Jurkat, Clone E6-1 (cell line): ENCODE data around the gene JPH2.

Source experiments
- DNase-seq: peaks from one replicate; pipeline ENCODE4 v3.0.0-alpha.2; 2011; ENCODE audit warnings: low read depth, low spot score
- H3K4me3 ChIP-seq: 2 replicates; pipeline ENCODE4 v1.5.1; 2011; ENCODE audit warnings: mild to moderate bottlenecking, low read length, control low read depth, moderate library complexity

The JPH2 gene

DNA sequence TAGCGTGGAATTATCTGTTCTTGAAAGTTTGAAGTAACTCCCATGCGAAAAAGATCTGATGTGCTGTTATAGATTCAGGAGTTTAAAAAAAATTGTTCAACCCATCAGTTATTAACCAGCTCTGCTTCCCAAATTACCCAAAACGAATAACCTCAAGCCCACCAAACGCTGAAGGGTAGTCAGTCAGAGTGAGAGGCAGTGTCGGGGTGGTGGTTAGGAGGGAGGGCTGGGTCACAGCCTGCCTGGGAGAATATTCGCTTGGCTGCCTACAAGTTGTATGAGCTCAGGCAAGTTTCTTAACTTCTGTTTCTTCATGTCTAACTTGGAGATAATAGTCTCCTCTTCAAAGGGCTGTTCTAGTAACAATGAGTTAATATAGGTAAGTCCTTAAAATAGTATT, 114.6 kb downstream of the JPH2 start:
- no peak overlapping the region for H3K4me3 ChIP-seq
- no peak for DNase-seq

DNA sequence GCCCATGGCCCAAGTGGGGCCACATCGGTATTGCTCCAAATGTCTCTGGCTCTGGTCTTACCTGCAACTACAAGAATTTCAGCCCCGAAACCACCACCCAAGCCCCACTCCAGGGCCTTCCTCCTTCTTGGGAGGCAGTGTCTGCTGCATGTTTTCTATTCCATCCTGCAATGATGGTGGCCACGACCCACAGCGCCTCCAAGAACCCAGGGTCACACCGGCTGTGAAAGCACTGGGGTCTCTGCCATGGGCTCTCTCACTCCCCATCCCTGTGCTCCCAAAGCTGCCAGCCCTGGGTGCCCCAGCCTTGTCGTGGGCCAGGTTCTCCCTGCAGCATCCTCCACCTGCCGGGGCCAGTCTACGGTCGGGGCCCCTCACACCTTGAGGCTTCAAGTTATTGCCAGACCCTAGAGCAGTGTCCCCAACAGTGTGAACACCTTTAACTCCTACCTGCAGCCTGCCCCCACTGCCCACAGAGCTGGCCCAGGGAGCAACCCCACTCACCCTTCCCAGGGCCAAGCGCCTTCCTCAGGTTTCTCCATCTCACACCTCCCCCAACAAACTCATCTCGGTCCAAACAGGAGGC, 115.4 kb downstream of the JPH2 start:
- no peak overlapping the region for H3K4me3 ChIP-seq
- DNase-seq = no peak

DNA sequence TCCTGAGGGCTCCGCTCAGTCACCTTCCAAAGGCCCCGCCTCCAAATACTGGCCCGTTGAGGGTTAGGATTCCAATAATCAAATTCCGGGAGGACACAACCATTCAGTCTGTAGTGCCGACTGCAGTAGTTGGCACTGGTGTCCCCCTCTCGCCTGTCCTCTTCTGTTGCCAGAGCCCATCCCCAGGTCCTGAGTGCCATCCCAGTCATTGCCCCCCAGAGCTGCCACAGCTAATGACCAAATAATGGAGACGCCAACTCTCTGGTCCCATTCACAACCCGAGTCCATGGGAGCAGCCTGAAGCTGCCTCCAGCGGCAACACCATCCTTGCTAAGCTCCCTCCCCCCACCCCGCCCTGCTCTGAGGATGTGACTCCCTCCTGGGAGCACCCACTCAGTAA, 115.9 kb downstream of the JPH2 start:
- no peak for DNase-seq
- no peak overlapping the region for H3K4me3 ChIP-seq

DNA sequence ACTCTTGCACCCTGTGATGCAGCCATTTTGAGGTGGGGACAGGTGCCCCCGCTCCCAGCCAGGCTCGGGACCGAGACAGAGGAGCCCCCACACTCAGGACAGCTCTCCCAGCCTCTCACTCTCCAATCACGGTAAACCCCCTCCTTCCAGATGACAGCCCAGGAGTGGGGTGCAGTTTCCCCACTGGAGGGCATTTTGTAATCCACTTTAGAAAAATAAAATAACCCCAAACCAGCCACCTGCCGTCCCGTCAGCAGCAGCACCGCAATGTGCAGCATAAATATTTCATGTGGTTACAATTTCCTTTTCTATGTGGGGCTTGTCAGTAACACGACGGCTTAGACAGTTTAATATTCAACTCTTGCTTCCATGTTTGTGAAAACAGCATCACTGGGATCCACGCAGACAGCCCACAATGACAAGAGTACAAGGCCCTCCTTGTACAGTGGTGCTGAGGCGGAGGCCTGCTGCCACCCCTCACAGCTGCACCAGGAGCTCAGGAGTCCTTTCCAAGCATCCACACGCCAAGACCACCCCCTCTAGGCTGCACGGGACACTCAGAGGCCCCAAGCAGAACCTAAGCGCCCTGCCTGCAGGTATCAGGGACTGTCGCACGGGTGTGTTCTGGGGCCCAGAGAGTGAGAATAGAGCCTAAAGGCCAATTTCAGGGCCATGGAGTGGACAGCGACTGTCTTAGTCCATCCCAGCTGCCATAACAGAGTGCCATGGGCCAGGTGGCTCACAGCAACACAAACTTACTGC, 116.7 kb downstream of the JPH2 start:
- H3K4me3 ChIP-seq = peak overlapping the region; percentile 46
- peak; percentile 91 for DNase-seq

DNA sequence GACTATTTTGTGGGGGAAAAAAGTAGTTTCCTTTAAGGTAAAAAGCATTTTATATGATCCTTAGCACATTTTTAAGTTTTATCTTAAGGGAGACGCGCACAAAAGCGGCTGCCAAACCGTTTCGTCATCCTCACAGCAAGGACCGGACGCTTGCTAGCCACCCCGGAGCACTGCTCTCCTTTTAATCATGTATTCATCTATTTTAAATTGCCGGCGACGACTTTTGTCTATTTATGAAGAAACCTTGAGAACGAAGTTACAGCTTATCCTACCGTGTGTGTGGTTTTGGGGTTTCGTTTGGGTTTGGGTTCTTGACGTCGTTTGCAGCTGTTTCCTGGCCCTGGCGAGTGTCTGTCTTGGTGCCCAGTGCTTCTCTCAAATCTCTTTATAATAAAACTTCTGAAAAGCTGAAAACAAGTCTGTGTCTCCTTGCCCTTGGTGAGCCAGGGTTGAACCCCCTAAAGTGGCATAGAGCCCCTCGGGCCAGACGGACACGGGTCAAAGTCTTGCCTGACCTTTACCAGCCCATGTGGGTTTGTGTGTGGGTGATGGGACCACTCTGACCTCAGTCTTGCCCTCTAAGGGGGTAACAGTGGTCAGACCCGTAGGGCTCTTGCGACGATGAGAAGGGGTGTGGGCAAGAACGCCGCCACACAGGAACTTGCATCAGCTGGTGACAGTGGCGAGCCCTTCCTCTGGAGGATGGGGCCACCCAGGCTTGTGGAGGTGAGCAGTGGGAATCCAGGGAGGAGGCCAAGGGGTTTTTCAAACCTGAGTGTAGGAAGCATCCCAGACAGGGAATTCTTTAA, 117.6 kb downstream of the JPH2 start:
- DNase-seq = peak; percentile 83
- peak overlapping the region; percentile 46 for H3K4me3 ChIP-seq

DNA sequence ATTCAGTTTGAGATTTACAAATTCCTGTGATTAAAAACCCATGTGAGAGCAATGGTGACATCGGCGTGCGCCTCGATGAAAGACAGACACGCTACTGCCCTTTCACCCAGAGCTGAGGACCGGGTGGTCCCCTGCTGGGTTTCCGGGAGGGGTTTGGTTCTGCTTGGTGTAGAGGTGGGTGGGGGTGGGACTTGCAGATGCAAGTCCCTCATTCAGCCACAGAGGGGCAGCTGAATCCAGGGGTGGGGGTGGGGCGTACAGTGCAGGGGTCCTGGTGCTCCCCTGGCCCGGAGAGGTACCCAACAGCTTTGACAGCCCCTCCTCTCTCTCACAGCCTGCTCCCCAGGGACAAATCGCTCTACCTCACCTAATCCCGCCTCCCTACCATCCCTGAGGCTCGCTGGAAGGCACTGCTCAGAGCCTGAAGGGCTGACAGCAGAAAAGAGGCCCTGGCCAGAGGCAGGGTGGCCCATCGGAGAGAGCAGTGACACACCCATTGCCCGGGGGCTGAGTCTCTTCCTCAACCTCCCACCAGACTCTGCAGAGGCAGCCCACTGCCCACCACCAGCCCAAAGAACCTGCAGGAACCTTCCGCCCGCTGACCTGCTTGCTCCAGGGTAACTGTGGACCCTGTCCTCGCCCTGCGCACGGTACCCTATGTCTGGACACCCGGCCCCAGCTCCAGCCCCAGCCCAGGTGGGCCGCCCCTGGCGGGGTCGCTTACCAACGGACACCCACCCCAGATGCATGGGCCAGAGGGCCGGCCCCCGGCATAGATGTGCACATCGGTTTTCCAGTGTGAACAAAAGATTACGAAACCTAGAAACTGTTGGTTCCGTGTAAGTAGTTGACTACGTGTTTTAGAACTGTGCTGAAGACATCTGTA, 118.4 kb downstream of the JPH2 start:
- DNase-seq = no peak
- H3K4me3 ChIP-seq = peak overlapping the region; percentile 46

DNA sequence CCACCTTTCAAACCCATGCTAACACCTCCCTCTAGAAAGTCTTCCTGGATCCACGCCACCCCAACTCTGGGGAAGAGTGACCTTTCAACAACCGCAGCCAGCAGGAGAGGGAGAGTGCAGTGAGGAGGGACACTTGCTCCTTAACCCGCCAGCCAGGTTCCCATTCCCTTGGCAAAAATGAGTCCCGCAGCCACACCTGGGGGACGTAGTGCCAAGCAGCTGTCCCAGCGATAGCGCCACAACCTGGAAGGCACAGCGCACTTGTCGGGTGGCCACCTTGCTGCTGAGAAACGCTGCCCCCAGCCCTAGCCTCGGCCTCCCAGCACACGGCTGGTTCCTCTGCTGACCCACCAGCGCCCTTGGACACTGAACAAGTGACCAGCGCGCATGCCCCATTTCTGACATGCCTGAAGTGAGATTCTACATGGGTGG, 119.3 kb downstream of the JPH2 start:
- DNase-seq = no peak
- no peak overlapping the region for H3K4me3 ChIP-seq

DNA sequence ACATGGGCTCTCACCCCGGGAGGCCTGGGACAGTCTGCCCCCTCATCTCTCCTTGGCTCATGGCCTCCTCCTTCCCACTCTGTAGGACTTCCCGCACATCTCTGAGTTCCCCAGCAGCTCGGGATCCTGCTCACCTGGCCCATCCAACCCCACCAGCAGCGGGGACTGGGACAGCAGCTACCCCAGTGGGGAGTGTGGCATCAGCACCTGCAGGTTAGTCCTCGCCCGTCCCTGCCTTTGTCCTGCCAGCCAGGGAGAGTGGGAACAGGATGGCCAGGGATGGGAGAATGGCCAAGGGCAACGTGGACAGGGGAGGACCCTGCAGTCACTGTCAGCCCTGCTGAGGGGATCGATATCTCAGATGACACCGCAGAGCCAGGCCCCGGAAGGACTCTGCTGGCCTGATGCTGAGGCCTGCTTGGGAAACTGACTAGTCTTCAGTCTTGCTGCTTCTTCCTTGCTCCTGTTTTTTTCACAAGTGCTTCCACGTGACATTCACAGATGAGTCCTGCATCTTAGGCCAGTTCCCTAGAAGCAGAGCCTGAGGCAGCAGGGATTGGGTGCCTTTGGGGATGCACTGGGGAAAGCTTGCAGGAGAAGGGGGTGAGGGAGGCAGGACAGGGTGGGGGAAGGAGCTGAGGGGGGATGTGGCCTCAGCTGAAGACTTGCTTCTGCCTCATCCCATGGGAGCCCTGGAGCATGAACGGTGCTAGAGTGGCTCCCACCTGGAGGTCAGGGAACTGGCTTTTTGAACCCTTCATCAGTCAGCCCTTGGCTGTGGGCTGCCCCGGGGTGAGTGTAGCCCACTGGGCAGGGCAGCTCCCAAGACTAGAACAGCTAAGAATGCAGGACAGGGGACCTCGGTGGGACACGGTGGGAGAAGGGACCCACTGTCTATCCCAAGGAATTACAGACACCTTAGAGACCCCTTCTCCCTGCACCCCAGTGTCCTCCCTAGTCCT, 120.1 kb downstream of the JPH2 start:
- no peak overlapping the region for H3K4me3 ChIP-seq
- no peak for DNase-seq

DNA sequence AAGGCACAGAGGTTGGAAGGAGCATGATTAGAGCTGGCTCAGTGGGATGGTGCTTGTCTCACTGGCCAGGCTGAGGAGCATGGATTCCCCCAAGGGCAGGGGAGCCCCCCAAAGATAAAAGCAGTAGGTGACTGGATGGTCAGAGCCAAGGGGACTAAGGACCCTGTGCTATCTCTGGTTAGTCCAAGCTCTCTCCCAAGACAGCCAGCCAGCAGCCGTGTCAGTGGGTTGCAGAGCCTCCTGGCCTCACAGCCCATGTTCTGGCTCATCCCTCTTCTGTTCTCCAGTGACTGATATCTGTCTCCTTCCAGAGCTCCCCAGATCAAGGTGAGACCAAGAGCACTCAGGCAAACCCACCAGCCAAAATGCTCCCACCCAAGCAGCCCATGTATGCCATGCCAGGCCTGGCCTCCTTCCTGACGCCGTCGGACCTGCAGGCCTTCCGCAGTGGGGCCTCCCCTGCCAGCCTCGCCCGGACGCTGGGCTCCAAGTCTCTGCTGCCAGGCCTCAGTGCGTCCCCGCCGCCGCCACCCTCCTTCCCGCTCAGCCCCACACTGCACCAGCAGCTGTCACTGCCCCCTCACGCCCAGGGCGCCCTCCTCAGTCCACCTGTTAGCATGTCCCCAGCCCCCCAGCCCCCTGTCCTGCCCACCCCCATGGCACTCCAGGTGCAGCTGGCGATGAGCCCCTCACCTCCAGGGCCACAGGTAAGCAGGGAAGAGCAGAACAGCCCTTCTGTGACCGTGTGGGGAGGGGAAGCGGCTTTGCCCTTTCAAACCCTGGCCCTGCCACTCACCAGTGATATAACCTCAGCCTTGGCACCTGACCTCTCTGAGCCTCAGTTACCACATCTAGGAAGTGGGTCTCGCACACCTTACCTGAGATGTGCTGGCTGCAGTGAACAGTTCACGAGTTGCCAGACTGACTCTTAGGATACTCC, 121.3 kb downstream of the JPH2 start:
- no peak overlapping the region for H3K4me3 ChIP-seq
- DNase-seq = no peak

DNA sequence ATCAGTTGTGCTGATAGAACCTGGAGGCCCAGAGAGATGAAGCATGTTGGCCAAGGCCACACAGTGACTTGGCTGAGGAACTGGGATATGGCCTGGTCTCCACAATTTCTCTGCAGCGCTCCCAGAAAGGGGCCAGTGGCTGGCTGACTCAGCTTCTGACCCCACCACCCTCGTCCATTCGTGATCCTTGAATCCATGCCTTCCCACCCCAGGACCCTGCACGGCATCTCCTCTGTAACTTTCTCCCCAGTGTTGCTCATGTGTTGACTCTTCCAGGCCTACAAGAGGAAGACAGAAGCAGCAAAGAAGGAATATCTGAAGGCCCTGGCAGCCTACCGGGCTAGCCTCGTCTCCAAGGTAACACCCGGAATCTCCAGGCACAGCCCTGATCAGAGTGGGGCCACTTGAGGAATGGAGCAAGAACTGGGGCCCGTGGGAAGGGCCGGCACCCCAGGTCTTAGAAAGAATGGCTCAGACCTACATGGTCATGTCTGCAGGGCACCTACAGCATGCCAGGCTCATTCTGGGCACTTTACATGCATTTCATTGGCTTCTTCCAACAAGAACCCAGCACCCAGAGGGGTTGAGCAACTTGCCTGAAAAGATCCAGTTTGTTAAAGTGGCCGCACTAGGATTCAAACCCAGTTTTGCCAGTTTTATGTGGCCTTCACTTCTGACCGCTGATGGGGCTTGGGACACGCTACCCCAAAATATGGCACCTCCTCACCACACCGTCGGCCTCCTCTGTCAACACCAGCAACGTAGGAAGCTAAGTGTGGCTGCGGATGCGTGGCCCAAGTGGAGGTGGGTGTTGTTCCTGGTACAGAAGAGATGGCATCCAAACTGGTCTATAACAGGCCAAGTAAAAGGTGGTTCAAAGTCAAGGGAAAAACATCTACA, 122.2 kb downstream of the JPH2 start:
- no peak overlapping the region for H3K4me3 ChIP-seq
- DNase-seq = no peak
